ENCODE results near the gene ACACA. TPM values are rescaled to one million over a fixed set of nuclear protein-coding genes. Genes with fewer than 3 reads are reported as not detected.

Gene ACACA
- total and polyA plus RNA-seq, 12 donors: 5.6 to 28.0 (median 16.2) TPM

GRCh38 chr17:37088913-37089312 is 317.7 kb downstream of the ACACA start:
- TF ChIP-seq CTCF (IDR thresholded peaks at IDR 0.05): peak in 1 of 9 donors; percentile 17
- DNase-seq: no peak
- Histone ChIP-seq H3K4me3 (no peak overlapping the region), H3K27me3 (no peaks in the 10 kb centered on the region), H3K27ac (peak overlapping the region in 1 of 10 donors; percentile 82), H3K36me3 (peaks cover 0 to 81% (median 3%) of the 10 kb centered on the region in 9 donors), H3K4me1 (peaks cover 0 to 21% (median 0%) of the 10 kb centered on the region in 9 donors), H3K9me3 (no peaks in the 10 kb centered on the region)
- WGBS, 2 donors: 77 to 79% methylated on average over 11 of the region's 11 CpGs
- intact Hi-C loops (cut with DNase I): no loop called here
- peak in 2 of 8 donors; percentile 14 to 37 for ATAC-seq

- Histone ChIP-seq H3K9me3 (no peaks in the 10 kb centered on the region), H3K4me1 (peaks cover 0 to 21% (median 0%) of the 10 kb centered on the region in 9 donors), H3K27ac (no peak overlapping the region), H3K4me3 (no peak overlapping the region), H3K36me3 (peaks cover 0 to 77% (median 3%) of the 10 kb centered on the region in 9 donors), H3K27me3 (no peaks in the 10 kb centered on the region)
- TF ChIP-seq CTCF (IDR thresholded peaks at IDR 0.05): no peak
- DNase-seq: no peak
- no peak for ATAC-seq
- intact Hi-C loops (cut with DNase I): no loop called here
- WGBS, 2 donors: 60 to 63% methylated on average over 3 of the region's 3 CpGs
These were observed 318.2 kb downstream of the ACACA start for GRCh38 chr17:37088459-37088858.

GRCh38 chr17:37087683-37088082 is 319.0 kb downstream of the ACACA start:
- peaks cover 0 to 21% (median 0%) of the 10 kb centered on the region in 9 donors for H3K4me1 ChIP-seq
- no peak overlapping the region for H3K4me3 ChIP-seq
- intact Hi-C loops (cut with DNase I): no loop called here
- ATAC-seq: no peak
- no peaks in the 10 kb centered on the region for H3K27me3 ChIP-seq
- no peak for DNase-seq
- WGBS, 2 donors: 94 to 96% methylated on average over 5 of the region's 5 CpGs
- peaks cover 0 to 69% (median 0%) of the 10 kb centered on the region in 9 donors for H3K36me3 ChIP-seq
- TF ChIP-seq CTCF (IDR thresholded peaks at IDR 0.05): no peak
- H3K27ac ChIP-seq: no peak overlapping the region
- H3K9me3 ChIP-seq: no peaks in the 10 kb centered on the region

GRCh38 chr17:37086948-37087347 is 319.7 kb downstream of the ACACA start:
- intact Hi-C loops (cut with DNase I): no loop called here
- peaks cover 0 to 21% (median 0%) of the 10 kb centered on the region in 9 donors for H3K4me1 ChIP-seq
- ATAC-seq (no peak), DNase-seq (no peak)
- H3K27ac ChIP-seq: no peak overlapping the region
- H3K27me3 ChIP-seq: no peaks in the 10 kb centered on the region
- TF ChIP-seq CTCF (IDR thresholded peaks at IDR 0.05): no peak
- H3K36me3 ChIP-seq: peaks cover 0 to 65% (median 0%) of the 10 kb centered on the region in 9 donors
- 84 to 91% methylated on average over 3 of the region's 3 CpGs for WGBS, 2 donors
- no peak overlapping the region for H3K4me3 ChIP-seq
- no peaks in the 10 kb centered on the region for H3K9me3 ChIP-seq

Data from heart right ventricle (tissue), 16 donors.